OCI-LY3 (cell line): ENCODE measurements around the gene TYR.
A peak's percentile ranks its signal among the peaks of the same experiment; 100 is the strongest.

ENCODE experiments used
- H2AFZ ChIP-seq: fragments of 200-600, 300-600 bp; shearing (Covaris generic); 2 replicates; pipeline ENCODE4 v1.6.0; 2014; ENCODE audit warnings: antibody characterized with exemption, low read depth, low read length
- H3K27ac ChIP-seq: fragments of 200-600, 300-600 bp; sonication (generic); 2 replicates; pipeline ENCODE4 v1.5.1; 2014; ENCODE audit warnings: mild to moderate bottlenecking, low read length, moderate library complexity, mixed read lengths
- H3K27me3 ChIP-seq: fragments of 200-600, 300-600 bp; sonication (generic); 2 replicates; pipeline ENCODE4 v1.6.1; 2014; ENCODE audit warnings: low read depth, low read length, mixed read lengths
- H3K36me3 ChIP-seq: fragments of 200-600, 300-600 bp; sonication (generic); replicated peaks from 2 replicates; pipeline ENCODE3; 2014; ENCODE audit warnings: low read depth, low read length, mixed read lengths
- H3K4me1 ChIP-seq: fragments of 300-600, 200-600 bp; sonication (generic); 2 replicates; pipeline ENCODE4 v1.6.1; 2014; ENCODE audit warnings: low read length, mixed read lengths
- H3K4me2 ChIP-seq: fragments of 200-600, 300-600 bp; sonication (generic); 2 replicates; pipeline ENCODE4 v1.6.1; 2014; ENCODE audit warnings: low read length, mixed read lengths
- H3K4me3 ChIP-seq: fragments of 300-600, 200-600 bp; sonication (generic); 2 replicates; pipeline ENCODE4 v1.5.1; 2014; ENCODE audit warnings: antibody characterized with exemption, mild to moderate bottlenecking, low read length, moderate library complexity
- H3K79me2 ChIP-seq: fragments of 300-600, 200-600 bp; shearing (Covaris generic); 2 replicates; pipeline ENCODE4 v1.6.1; 2014; ENCODE audit warnings: mild to moderate bottlenecking, low read length, mixed read lengths
- H3K9ac ChIP-seq: fragments of 300-600, 200-600 bp; shearing (Covaris generic); 2 replicates; pipeline ENCODE4 v1.6.0; 2014; ENCODE audit warnings: mild to moderate bottlenecking, low read length, moderate library complexity
- H3K9me3 ChIP-seq: fragments of 200-600, 300-600 bp; shearing (Covaris generic); 2 replicates; pipeline ENCODE4 v1.6.1; 2014; ENCODE audit warnings: low read length, mixed read lengths; ENCODE audit not compliant: insufficient read depth
- H4K20me1 ChIP-seq: fragments of 200-600, 300-600 bp; sonication (generic); 2 replicates; pipeline ENCODE4 v1.6.1; 2016; ENCODE audit warnings: low read length, mixed read lengths; ENCODE audit not compliant: insufficient read depth
- EZH2phosphoT487 ChIP-seq: fragments of 200-600 bp; shearing (Covaris generic); IDR thresholded peaks from 2 replicates; pipeline ENCODE4 v1.6.1; 2018; ENCODE audit warnings: antibody characterized with exemption, mixed run types, low read depth
- TF ChIP-seq, protein P1 (sequence below): fragments of 200-600, 300-600 bp; sonication (generic); IDR thresholded peaks from 2 replicates; pipeline ENCODE4 v1.5.1; 2014; ENCODE audit warnings: antibody characterized with exemption, low read length, low read depth

Gene TYR

DNA sequence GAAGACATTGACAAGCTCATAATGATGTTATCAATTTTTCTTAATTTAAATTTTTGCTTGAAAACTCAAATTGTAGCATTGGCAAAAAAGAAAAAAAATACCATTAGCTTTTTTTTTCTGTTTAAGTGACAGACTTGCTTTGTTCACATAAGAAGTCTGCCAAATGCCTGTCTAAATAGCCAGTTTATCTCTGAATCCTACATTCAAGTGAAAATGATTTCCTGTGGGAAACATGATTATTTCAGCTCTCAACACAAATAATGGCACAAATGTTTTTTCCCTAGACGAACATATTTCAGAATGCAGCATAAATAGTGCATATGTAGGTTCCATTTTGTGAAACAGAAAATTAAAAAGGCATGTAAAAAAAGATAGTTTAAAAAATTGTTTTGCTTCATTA, 23.5 kb downstream of the TYR start:
- no peak overlapping the region for H2AFZ ChIP-seq
- H3K27me3 ChIP-seq: no peaks in the 10 kb centered on the region
- TF ChIP-seq, protein P1, sequence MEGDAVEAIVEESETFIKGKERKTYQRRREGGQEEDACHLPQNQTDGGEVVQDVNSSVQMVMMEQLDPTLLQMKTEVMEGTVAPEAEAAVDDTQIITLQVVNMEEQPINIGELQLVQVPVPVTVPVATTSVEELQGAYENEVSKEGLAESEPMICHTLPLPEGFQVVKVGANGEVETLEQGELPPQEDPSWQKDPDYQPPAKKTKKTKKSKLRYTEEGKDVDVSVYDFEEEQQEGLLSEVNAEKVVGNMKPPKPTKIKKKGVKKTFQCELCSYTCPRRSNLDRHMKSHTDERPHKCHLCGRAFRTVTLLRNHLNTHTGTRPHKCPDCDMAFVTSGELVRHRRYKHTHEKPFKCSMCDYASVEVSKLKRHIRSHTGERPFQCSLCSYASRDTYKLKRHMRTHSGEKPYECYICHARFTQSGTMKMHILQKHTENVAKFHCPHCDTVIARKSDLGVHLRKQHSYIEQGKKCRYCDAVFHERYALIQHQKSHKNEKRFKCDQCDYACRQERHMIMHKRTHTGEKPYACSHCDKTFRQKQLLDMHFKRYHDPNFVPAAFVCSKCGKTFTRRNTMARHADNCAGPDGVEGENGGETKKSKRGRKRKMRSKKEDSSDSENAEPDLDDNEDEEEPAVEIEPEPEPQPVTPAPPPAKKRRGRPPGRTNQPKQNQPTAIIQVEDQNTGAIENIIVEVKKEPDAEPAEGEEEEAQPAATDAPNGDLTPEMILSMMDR: no peak
- TF ChIP-seq EZH2phosphoT487: no peak

DNA sequence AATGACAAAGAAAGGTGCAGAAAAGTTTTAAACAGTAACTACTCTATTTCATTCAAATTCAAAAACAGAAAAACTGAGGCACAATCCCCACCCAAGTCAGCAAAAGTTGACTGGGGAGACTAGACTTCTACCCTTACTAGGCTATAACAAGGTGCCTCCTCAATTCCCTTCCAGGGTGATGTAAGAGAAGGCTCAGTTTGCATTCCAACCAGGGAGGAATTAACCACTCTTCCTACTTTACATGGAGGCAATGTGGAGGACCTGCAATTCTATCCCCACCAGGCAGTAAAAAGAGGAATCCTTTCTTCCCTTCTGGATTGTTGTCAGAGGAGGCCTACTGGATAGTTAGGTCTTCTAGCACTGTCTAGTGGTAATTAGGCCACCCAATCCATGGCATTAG, 26.1 kb downstream of the TYR start:
- Histone ChIP-seq H3K9me3 (no peaks in the 10 kb centered on the region), H3K79me2 (no peaks in the 10 kb centered on the region), H3K36me3 (no peaks in the 10 kb centered on the region), H3K4me1 (no peaks in the 10 kb centered on the region), H2AFZ (0 out of 2 replicates have a peak overlapping the region, but pooled peaks have one; percentile 18), H3K4me2 (no peak overlapping the region), H3K27ac (no peak overlapping the region), H3K9ac (no peak overlapping the region), H4K20me1 (no peaks in the 10 kb centered on the region), H3K4me3 (no peak overlapping the region), H3K27me3 (no peaks in the 10 kb centered on the region)
- no peak for TF ChIP-seq EZH2phosphoT487
- TF ChIP-seq, protein P1: no peak

More for the DNA sequence above, 23.5 kb downstream of the TYR start:
- Histone ChIP-seq H3K9ac (no peak overlapping the region), H3K27ac (no peak overlapping the region), H3K4me2 (no peak overlapping the region), H3K4me1 (no peaks in the 10 kb centered on the region), H3K4me3 (no peak overlapping the region), H3K9me3 (no peaks in the 10 kb centered on the region), H3K79me2 (no peaks in the 10 kb centered on the region), H3K36me3 (no peaks in the 10 kb centered on the region), H4K20me1 (no peaks in the 10 kb centered on the region)

DNA sequence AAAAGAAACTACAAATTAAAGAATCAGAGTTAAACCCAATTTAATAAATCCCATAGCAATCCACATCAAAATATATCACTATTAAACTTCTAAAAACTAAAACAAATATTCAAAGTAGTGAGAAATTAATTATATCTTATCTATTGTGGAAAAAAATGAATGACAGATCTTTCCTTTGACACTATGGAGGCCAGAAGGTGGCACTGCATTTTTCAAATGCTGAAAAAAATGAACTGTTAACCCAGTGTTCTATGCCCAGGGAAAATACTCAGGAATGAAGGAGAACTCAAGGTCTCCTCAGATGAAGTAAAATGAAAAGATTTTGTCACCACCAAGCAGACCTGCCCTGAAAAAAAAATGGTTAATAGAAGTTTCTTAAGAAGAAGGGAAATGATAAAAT, 27.7 kb downstream of the TYR start:
- Histone ChIP-seq H3K4me2 (no peak overlapping the region), H3K27ac (no peak overlapping the region), H3K79me2 (no peaks in the 10 kb centered on the region), H3K9me3 (no peaks in the 10 kb centered on the region), H4K20me1 (no peaks in the 10 kb centered on the region), H3K9ac (no peak overlapping the region), H3K27me3 (no peaks in the 10 kb centered on the region), H2AFZ (no peak overlapping the region), H3K4me3 (no peak overlapping the region), H3K36me3 (no peaks in the 10 kb centered on the region), H3K4me1 (no peaks in the 10 kb centered on the region)
- TF ChIP-seq, protein P1: peak; percentile 38
- TF ChIP-seq EZH2phosphoT487: no peak

DNA sequence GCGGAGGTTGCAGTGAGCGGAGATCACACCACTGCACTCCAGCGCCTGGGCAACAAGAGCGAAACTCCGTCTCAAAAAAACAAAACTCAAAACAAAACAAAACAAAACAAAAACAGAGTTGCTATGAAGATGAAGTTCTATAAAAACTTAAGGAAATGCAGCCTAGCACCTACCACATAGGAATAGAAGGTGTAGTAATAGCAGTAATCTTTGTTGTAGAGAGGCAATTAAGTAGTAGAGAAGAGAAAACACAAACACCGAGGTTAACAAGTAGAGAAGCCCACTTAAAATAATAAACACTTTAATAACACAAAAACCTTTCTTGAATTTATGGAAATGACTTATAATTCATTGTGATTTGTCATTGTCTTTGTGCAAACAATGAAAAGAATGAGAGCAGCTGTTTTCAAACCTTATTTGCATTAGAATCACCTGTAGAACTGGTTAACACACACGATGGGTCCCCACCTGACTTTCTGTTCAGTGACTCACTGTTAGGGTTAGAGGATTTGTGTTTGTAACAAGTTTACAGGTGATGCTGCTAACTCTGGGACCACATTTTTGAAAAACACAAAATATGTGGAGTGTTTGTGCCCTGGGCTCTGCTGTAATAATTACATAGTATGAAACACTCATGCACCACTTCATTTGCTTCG, 43.1 kb downstream of the TYR start:
- no peak for TF ChIP-seq EZH2phosphoT487
- TF ChIP-seq, protein P1: no peak
- Histone ChIP-seq H3K79me2 (no peaks in the 10 kb centered on the region), H3K27me3 (no peaks in the 10 kb centered on the region), H3K9ac (no peak overlapping the region), H3K36me3 (no peaks in the 10 kb centered on the region), H4K20me1 (no peaks in the 10 kb centered on the region), H3K27ac (no peak overlapping the region), H2AFZ (no peak overlapping the region), H3K9me3 (no peaks in the 10 kb centered on the region), H3K4me1 (no peaks in the 10 kb centered on the region), H3K4me3 (no peak overlapping the region), H3K4me2 (no peak overlapping the region)
